ENCODE data around the gene LRRFIP1. TPM values are rescaled to one million over a fixed set of nuclear protein-coding genes. Genes with fewer than 3 reads are reported as not detected.

The LRRFIP1 gene
- total and polyA plus RNA-seq, 10 of the 15 experiments (the other 5 are each of a cell fraction or from before 2014, with no cell fraction given) = 36.2 to 120 (median 74.3) TPM

DNA sequence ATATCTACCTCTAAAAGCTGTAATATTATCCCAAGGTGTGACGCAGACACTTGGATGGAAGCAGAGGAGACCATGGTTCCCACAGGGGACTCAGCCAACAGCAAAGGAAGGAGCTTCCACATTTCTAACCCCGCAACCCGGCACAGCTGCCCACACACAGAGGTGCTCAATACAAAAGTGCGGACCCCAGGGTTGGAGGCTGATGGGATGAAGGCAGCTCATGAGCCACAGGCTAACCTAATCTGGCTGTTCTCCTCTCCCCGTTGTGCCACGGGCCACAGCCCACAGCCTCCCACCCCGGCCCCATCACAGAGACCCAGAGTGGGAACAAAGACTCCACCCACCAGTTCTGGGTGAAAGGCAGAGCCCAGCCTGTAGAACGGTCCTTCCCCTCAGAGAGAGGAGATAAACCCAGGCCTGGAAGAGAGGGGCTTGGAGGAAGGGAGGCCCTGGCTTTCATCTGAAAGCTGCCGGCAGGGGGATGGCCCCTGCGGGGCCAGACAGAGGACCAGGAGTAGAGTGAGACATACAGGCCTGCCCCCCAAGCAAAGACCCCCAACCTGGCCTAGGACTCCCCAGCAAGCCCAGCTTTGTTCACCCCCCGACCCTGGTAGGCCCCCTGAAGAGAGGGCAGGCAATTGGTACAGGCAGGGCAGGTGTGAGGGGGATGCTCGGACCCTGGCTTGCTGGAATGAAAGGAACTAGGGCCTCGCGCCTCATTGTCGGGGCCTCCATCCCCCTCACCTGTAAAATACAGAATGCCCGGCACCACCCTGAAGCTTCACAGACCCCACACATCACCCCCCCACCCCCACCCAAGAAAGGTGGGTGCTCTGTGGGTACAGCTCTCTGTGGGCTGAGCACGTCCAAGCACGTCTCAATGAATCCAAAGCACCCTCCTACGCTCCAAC lies 43.7 kb upstream of the LRRFIP1 start:
- Histone ChIP-seq H3K27me3 (replicated peaks in 1 of 2; ENCODE audit: control insufficient read depth in 2 of 2, insufficient read depth in 2 of 2, low read length in 1 of 2) (no peaks in the 10 kb centered on the region; a peak in 1 of 4 replicates), H3K27ac (ENCODE audit: control insufficient read depth, insufficient read depth) (no peak overlapping the region), H4K20me1 (ENCODE audit: control insufficient read depth, insufficient read depth) (no peaks in the 10 kb centered on the region), H3K4me2 (ENCODE audit: control insufficient read depth, insufficient read depth) (no peak overlapping the region), H3K9ac (ENCODE audit: control insufficient read depth, insufficient read depth, low read length) (no peak overlapping the region), H3K4me1 (ENCODE audit: control insufficient read depth, insufficient read depth, low read length) (no peaks in the 10 kb centered on the region), H2AFZ (ENCODE audit: control insufficient read depth, low read depth, low read length) (no peak overlapping the region), H3K9me3 (replicated peaks; ENCODE audit: control insufficient read depth, insufficient read depth, low read length) (no peaks in the 10 kb centered on the region; the same call in 2 of the 3 replicates), H3K79me2 (ENCODE audit: control insufficient read depth, insufficient read depth, low read length) (no peaks in the 10 kb centered on the region), H3K36me3 (ENCODE audit: control insufficient read depth in 2 of 2, insufficient read depth in 2 of 2, low read length in 1 of 2) (no peaks in the 10 kb centered on the region), H3K4me3 (no peak overlapping the region)
- ChIA-PET RAD21 (ENCODE audit: unreplicated experiment) (interaction anchor here (0.9 kb wide), 1 partner anchor 17 kb away, joined by 3 read pairs; no protein-coding TSS in a partner anchor), POLR2A (no interaction called here), CTCF (interaction anchor here (0.7 to 4.7 kb wide), 6 partner anchors 11 to 162 kb away, joined by 3 to 37 read pairs (median 10); no protein-coding TSS in a partner anchor), SMC1A (ENCODE audit: uncharacterized antibody, unreplicated experiment) (interaction anchor here (2.1 to 2.4 kb wide), 2 partner anchors 12 to 88 kb away, joined by 6 to 7 read pairs; no protein-coding TSS in a partner anchor)
- DNase-seq (ENCODE audit: low read depth, low spot score) = no peak
- no peak for FAIRE-seq
- intact Hi-C loops (cut with micrococcal nuclease; ENCODE audit: unreplicated experiment) = no loop called here
- BruUV-seq (replicated peaks) = no TSS peak
- WGBS (ENCODE audit: insufficient coverage, insufficient replicate concordance, low lambda C conversion rate, missing lambda C conversion rate) = 53% methylated on average over 19 of the region's 19 CpGs
- ATAC-seq = no peak
- in situ Hi-C loops (cut with MboI) = loop anchor here (10.0 kb wide), 1 partner anchor 161 kb away; no protein-coding TSS in a partner anchor
- TF ChIP-seq SUPT20H (IDR thresholded peaks at IDR 0.05; ENCODE audit: borderline replicate concordance, control insufficient read depth, low read depth, low read length) (no peak), SREBF1 (IDR thresholded peaks at IDR 0.05; ENCODE audit: low read length) (no peak), SUZ12 (IDR thresholded peaks at IDR 0.05; ENCODE audit: unreplicated experiment) (no peak), POU2F2 (IDR thresholded peaks at IDR 0.05; ENCODE audit: borderline replicate concordance, low read depth, low read length) (no peak), YY1 (IDR thresholded peaks at IDR 0.05; ENCODE audit: low read depth, low read length) (no peak), STAT3 (IDR thresholded peaks at IDR 0.05; ENCODE audit: low read depth, low read length) (no peak), BACH1 (IDR thresholded peaks at IDR 0.05; ENCODE audit: borderline replicate concordance) (no peak), ATF7 (IDR thresholded peaks at IDR 0.05; ENCODE audit: low read depth) (no peak)
- TF ChIP-seq, protein P1, sequence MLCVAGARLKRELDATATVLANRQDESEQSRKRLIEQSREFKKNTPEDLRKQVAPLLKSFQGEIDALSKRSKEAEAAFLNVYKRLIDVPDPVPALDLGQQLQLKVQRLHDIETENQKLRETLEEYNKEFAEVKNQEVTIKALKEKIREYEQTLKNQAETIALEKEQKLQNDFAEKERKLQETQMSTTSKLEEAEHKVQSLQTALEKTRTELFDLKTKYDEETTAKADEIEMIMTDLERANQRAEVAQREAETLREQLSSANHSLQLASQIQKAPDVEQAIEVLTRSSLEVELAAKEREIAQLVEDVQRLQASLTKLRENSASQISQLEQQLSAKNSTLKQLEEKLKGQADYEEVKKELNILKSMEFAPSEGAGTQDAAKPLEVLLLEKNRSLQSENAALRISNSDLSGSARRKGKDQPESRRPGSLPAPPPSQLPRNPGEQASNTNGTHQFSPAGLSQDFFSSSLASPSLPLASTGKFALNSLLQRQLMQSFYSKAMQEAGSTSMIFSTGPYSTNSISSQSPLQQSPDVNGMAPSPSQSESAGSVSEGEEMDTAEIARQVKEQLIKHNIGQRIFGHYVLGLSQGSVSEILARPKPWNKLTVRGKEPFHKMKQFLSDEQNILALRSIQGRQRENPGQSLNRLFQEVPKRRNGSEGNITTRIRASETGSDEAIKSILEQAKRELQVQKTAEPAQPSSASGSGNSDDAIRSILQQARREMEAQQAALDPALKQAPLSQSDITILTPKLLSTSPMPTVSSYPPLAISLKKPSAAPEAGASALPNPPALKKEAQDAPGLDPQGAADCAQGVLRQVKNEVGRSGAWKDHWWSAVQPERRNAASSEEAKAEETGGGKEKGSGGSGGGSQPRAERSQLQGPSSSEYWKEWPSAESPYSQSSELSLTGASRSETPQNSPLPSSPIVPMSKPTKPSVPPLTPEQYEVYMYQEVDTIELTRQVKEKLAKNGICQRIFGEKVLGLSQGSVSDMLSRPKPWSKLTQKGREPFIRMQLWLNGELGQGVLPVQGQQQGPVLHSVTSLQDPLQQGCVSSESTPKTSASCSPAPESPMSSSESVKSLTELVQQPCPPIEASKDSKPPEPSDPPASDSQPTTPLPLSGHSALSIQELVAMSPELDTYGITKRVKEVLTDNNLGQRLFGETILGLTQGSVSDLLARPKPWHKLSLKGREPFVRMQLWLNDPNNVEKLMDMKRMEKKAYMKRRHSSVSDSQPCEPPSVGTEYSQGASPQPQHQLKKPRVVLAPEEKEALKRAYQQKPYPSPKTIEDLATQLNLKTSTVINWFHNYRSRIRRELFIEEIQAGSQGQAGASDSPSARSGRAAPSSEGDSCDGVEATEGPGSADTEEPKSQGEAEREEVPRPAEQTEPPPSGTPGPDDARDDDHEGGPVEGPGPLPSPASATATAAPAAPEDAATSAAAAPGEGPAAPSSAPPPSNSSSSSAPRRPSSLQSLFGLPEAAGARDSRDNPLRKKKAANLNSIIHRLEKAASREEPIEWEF (IDR thresholded peaks at IDR 0.05; ENCODE audit: insufficient replicate concordance, low read depth, low read length) = no peak
- TF ChIP-seq, protein P2, sequence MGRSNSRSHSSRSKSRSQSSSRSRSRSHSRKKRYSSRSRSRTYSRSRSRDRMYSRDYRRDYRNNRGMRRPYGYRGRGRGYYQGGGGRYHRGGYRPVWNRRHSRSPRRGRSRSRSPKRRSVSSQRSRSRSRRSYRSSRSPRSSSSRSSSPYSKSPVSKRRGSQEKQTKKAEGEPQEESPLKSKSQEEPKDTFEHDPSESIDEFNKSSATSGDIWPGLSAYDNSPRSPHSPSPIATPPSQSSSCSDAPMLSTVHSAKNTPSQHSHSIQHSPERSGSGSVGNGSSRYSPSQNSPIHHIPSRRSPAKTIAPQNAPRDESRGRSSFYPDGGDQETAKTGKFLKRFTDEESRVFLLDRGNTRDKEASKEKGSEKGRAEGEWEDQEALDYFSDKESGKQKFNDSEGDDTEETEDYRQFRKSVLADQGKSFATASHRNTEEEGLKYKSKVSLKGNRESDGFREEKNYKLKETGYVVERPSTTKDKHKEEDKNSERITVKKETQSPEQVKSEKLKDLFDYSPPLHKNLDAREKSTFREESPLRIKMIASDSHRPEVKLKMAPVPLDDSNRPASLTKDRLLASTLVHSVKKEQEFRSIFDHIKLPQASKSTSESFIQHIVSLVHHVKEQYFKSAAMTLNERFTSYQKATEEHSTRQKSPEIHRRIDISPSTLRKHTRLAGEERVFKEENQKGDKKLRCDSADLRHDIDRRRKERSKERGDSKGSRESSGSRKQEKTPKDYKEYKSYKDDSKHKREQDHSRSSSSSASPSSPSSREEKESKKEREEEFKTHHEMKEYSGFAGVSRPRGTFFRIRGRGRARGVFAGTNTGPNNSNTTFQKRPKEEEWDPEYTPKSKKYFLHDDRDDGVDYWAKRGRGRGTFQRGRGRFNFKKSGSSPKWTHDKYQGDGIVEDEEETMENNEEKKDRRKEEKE (IDR thresholded peaks at IDR 0.05) = no peak
- TF ChIP-seq, protein P3, sequence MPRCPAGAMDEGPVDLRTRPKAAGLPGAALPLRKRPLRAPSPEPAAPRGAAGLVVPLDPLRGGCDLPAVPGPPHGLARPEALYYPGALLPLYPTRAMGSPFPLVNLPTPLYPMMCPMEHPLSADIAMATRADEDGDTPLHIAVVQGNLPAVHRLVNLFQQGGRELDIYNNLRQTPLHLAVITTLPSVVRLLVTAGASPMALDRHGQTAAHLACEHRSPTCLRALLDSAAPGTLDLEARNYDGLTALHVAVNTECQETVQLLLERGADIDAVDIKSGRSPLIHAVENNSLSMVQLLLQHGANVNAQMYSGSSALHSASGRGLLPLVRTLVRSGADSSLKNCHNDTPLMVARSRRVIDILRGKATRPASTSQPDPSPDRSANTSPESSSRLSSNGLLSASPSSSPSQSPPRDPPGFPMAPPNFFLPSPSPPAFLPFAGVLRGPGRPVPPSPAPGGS (IDR thresholded peaks at IDR 0.05; ENCODE audit: borderline replicate concordance, insufficient read depth, low read depth, low read length, poor library complexity, severe bottlenecking) = no peak

All from GM12878 (cell line).